ENCODE measurements around the gene E2F4. TPM values are rescaled to one million over a fixed set of nuclear protein-coding genes. Genes with fewer than 3 reads are reported as not detected.

The E2F4 gene
- total RNA-seq, 1 donor from 2014 or later: 17.8 TPM

Small RNA genes lying within 50 kb of the gene (small RNA-seq; reads per million reads assigned to genes)
- gene MIR328: 6.7 reads per million, percentile 91 among the genes with 10 or more reads in this experiment

Other genes starting within 250 kb of the E2F4 start
- gene CES3, start 230.9 kb upstream of the E2F4 start, total RNA-seq: 0.78 TPM
- 15.4 TPM for gene CES4A, start 203.6 kb upstream of the E2F4 start, total RNA-seq
- 65.4 TPM for gene CBFB, start 163.0 kb upstream of the E2F4 start, total RNA-seq
- 19.8 TPM for gene PHAF1, start 82.2 kb upstream of the E2F4 start, total RNA-seq
- 1.2 TPM for gene B3GNT9, start 41.2 kb upstream of the E2F4 start, total RNA-seq
- gene TRADD, start 32.2 kb upstream of the E2F4 start, total RNA-seq: 1.2 TPM
- gene FBXL8, start 32.2 kb upstream of the E2F4 start, total RNA-seq: 2.0 TPM
- gene HSF4, start 27.4 kb upstream of the E2F4 start, total RNA-seq: 5.1 TPM
- gene NOL3, start 21.6 kb upstream of the E2F4 start, total RNA-seq: 4.1 TPM
- gene MATCAP1, start 8.2 kb upstream of the E2F4 start, total RNA-seq: 49.1 TPM
- 0.47 TPM for gene EXOC3L1, start 2.0 kb upstream of the E2F4 start, total RNA-seq
- gene ELMO3, start 7.0 kb downstream of the E2F4 start, total RNA-seq: 0.16 TPM
- gene TMEM208, start 35.0 kb downstream of the E2F4 start, total RNA-seq: 14.7 TPM
- gene FHOD1, start 55.3 kb downstream of the E2F4 start, total RNA-seq: 2.5 TPM
- 1.2 TPM for gene SLC9A5, start 56.8 kb downstream of the E2F4 start, total RNA-seq
- gene PLEKHG4, start 87.4 kb downstream of the E2F4 start, total RNA-seq: 2.3 TPM
- gene KCTD19, start 134.6 kb downstream of the E2F4 start, total RNA-seq: 0.31 TPM
- gene LRRC36, start 134.7 kb downstream of the E2F4 start, total RNA-seq: 1.4 TPM
- 2.3 TPM for gene TPPP3, start 201.3 kb downstream of the E2F4 start, total RNA-seq
- 2.3 TPM for gene ZDHHC1, start 224.3 kb downstream of the E2F4 start, total RNA-seq
- not detected for gene HSD11B2, start 239.0 kb downstream of the E2F4 start, total RNA-seq

Data from occipital lobe (tissue), 2 donors.